Measurements from ENCODE around the gene ARHGEF37.

Gene ARHGEF37

DNA sequence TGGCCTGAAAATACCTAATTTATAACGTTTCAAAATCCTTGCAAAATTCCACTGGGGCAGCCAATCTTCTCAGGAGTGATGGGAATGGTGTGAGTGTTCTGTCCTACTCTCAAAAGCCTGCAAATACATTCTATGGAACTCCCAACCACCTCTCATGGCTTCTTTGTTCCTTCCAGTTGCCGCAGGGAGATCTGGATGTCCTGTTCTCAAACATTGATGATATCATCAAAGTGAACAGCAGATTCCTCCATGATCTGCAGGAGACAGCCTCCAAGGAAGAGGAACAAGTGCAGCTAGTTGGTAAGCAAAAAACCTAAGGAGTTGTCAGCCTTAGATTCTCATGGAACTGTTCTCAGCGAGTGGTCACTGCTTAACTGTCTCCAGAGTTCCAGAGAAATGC is 19.6 kb downstream of the ARHGEF37 start:
- no peak overlapping the region for H3K4me3 ChIP-seq (ENCODE audit: low read depth, low read length)
- TF ChIP-seq, protein P1, sequence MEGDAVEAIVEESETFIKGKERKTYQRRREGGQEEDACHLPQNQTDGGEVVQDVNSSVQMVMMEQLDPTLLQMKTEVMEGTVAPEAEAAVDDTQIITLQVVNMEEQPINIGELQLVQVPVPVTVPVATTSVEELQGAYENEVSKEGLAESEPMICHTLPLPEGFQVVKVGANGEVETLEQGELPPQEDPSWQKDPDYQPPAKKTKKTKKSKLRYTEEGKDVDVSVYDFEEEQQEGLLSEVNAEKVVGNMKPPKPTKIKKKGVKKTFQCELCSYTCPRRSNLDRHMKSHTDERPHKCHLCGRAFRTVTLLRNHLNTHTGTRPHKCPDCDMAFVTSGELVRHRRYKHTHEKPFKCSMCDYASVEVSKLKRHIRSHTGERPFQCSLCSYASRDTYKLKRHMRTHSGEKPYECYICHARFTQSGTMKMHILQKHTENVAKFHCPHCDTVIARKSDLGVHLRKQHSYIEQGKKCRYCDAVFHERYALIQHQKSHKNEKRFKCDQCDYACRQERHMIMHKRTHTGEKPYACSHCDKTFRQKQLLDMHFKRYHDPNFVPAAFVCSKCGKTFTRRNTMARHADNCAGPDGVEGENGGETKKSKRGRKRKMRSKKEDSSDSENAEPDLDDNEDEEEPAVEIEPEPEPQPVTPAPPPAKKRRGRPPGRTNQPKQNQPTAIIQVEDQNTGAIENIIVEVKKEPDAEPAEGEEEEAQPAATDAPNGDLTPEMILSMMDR (IDR thresholded peaks at IDR 0.05; ENCODE audit: low read depth, low read length) = no peak

DNA sequence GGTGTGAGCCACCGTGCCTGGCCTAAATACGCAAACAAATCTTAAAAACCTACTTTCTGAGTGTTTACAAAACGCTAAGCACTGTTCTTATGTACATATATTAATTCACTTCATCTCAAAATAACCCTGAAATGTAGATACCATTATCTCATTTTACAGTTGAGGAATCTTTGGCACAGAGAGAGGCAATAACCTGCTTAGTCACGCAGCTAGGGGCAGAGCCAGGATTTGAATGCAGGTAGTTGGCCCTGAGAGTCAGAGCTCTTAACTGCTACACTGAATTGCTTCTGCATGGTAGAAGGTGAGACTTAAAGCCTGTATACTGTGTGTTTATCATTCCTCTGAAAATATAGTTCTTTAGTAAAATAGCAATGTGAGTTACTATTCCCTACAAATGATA is 21.9 kb downstream of the ARHGEF37 start:
- H3K4me3 ChIP-seq (ENCODE audit: low read depth, low read length) = no peak overlapping the region
- TF ChIP-seq, protein P1 (IDR thresholded peaks at IDR 0.05; ENCODE audit: low read depth, low read length) = no peak

DNA sequence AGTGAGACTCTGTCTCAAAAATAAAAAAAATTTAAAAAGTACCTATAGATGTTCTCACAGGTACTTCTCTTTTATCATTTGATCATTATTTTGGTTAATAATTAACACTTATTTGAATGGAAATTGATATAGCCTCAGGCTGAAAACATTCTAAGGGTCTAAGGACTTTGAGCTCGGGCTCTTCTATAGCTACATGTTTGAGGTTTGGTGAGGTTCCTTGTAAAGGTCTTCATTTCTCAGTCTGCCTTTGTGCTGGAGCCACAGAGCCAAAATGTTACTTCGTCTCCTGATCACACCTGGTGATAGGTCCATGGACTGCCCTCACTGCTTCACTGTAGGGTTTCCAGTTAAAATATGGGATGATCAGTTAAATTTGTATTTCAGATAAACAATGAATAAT is 22.6 kb downstream of the ARHGEF37 start:
- TF ChIP-seq, protein P1 (IDR thresholded peaks at IDR 0.05; ENCODE audit: low read depth, low read length) = no peak
- H3K4me3 ChIP-seq (ENCODE audit: low read depth, low read length) = no peak overlapping the region

DNA sequence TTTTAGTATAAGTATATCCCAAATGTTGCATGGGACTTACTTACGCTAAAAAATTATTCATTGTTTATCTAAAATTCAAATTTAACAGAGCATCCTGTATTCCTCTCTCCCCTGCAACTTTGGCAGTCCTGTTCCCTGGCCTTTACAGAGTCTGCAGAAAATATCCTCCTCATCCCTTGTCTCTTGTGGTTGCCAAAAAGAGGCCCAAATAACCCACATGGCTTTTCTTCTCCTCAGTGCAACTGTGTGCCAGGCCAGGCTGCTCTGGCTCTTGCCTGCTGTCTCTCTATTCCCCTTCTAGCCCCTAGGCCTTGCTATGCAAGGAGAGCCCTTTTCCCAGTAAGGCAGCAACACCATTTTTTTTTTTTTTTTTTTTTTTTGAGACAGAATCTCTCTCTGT is 23.0 kb downstream of the ARHGEF37 start:
- TF ChIP-seq, protein P1 (IDR thresholded peaks at IDR 0.05; ENCODE audit: low read depth, low read length) = no peak
- no peak overlapping the region for H3K4me3 ChIP-seq (ENCODE audit: low read depth, low read length)

DNA sequence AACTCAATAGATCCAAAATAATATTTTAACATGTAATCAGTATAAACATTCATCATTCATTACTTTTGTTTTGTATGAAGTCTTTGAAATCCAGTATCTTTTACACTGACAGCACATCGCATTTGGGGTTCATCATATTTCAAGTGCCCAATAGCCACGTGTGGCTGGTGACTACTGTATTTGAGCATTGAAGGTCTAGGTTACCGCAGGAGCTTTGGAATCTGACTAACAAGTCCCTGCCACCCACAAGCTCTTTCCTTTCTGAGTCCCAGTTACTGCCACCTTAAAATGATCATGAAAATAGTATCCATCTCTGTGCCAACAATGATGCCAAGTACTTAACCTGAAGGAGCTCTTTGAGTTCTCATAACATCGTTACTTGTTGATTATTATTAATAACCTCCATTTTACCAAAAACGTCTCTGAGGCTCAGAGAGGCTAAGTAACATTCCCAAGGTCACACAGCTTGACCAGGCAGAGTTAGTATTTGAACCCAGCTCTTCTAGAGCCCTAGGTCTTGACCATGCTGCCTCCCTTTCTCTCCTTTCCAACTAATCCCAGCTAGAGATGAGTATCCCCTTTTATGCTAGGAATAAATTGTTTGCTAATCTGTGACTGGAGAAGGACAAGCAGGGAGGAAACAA is 24.2 kb downstream of the ARHGEF37 start:
- no peak overlapping the region for H3K4me3 ChIP-seq (ENCODE audit: low read depth, low read length)
- TF ChIP-seq, protein P1 (IDR thresholded peaks at IDR 0.05; ENCODE audit: low read depth, low read length) = no peak

DNA sequence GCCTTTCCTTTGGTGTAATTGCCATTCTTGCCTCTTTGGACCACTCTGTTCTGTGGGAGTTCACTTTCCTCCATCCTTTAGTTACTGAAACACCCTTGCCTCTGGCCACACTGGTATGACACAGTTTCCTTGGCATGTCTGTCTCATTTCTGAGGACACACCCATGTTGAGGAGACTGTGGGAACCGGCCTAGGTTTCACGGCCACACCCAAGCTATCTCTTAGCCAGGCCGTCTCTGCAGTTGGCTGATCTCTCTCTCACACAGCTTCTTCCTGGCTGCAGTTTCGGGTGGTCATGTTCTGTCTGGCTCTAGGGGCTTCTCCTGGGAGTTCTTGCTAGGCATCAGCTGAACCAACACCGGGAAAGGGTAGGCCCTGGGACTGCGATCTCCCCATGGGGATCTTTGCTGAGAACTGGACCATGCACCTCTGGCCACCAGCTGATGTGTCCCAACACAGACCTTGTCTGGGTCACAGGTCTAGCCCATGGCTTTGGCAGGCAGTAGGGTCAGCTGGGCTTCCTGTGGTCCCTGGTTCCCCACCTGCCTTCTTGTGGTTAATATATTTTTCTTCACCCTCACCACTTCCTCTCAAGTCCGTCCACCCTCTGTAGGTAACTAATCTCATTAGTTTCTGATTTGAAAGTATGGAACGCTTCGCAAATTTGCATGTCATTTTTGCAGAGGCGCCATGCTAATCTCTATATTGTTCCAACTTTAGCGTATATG is 24.9 kb downstream of the ARHGEF37 start:
- no peak overlapping the region for H3K4me3 ChIP-seq (ENCODE audit: low read depth, low read length)
- TF ChIP-seq, protein P1 (IDR thresholded peaks at IDR 0.05; ENCODE audit: low read depth, low read length) = no peak

DNA sequence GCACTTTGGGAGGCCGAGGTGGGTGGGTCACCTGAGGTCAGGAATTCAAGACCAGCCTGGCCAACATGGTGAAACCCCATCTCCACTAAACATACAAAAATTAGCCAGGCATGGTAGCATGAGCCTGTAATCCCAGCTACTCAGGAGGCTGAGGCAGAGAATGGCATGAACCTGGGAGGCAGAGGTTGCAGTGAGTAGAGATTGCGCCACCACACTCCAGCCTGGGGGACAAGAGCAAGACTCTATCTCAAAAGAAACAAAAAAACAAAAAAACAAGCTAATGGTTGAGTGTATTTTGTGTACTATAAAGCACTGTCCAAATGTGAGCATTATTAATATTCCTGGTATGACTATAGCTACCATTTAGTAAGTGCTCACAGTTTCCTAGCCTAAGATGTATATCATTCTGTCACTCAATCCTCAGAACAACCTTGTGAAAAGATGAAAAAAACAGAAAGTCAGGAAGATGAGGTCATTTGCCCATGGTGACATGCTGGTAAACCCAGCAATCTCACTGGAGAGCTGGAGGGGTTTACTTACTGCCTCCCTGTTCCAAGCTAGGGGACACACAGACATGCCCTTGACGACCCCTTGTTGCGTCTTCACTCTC is 27.7 kb downstream of the ARHGEF37 start:
- H3K4me3 ChIP-seq (ENCODE audit: low read depth, low read length) = no peak overlapping the region
- TF ChIP-seq, protein P1 (IDR thresholded peaks at IDR 0.05; ENCODE audit: low read depth, low read length) = no peak
